ENCODE data around the gene PPP1R15B.
A peak's percentile ranks its signal among the peaks of the same experiment; 100 is the strongest.

PPP1R15B gene

DNA sequence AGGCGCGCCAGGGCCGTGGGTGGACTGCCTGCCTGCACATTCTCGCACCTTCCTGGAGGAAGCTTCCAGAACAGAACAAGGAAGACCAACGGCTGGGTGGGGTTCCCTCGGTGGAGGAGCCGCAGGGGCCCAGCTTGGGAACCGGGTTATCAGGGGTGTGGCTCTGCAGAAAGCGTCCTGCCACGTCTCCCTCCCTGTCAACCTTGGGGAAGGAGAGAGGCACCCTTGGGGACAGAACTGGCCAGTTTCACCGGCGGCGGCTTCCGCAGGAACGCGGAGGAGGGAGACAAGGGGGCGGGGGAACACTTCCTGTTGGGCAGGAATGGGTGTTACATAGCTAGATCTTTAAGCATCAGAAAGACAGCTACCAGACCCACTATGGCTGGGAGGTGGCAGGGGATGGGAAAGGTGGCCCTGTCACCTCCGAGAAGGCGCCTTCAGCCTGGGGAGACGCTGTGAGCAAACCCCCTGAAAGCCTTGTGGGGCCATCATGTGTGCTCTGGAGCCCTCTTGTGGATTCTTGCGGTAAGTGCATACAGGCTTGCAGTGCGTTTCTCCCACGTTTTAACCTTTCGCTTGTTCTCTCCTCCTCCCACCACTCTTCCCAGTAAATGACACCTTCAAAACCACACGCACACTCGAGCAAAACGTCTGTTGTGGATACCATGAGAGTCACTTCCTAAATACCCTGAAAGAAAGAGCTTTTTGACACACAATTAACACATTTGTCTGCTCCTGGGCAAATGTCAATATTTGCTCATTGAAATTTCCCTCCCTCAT, 48.1 kb downstream of the PPP1R15B start:
- peak; percentile 48 for DNase-seq

DNA sequence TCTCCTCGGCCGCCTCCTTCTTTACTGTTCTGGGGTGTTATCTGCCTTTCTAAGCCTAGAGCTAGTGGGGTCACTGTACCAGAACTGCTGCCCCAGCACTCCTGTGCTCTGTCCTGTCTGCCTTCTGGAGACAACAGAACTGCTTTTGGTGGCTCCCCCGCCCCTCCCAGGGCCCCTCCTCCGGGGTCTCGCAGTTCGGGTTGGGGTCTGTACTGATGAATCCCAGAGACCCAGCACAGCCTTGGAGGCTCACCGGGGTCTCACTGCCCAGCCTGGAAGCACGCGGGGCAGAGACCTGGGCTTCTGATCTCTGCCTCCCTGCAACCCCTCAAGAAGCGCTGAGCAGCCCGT, 48.7 kb downstream of the PPP1R15B start:
- DNase-seq, result no peak

GRCh38 chr1:204361781-204362180, 49.8 kb downstream of the PPP1R15B start:
- DNase-seq, result no peak

GRCh38 chr1:204361341-204361771, 50.3 kb downstream of the PPP1R15B start:
- no peak for DNase-seq

- DNase-seq, result no peak
Observed at GRCh38 chr1:204360314-204360713, 51.3 kb downstream of the PPP1R15B start.

DNA sequence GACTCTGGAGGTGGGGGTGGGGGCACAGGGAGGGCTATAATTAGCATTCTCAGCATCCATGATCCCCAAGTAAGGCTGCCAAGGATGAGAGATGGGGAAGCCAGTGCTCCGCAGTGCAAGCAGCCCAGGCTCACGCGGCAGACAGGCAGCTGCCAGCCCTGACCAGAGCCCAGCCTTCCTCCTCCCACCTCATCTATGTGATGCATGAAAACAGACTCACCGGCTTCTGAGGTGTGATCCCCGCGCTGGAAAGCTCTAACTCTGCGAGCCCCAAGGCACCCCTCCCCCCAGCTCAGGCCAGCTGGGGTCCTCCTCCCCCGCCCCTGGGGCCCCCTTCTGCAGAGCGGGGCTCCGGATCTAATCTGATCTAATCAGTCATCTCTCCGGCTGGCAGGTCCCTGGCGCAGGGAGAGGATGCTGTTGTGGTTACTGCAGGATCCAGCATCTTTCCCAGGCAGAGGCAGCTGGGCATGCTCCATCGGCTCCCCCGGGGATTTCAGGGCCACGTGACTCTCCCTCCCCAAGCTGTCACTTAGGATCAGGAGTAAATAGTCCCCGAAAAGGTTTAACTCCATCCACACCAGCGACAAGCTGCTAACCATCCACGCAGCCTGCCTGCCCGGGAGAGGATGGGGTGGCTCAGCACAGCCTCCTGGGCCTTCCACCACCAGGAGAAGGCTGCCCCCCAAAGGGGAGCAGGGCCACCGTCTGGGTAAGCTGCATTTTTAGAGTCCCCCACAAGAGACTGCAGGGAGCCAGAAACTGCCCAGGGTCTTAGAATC, 52.0 kb downstream of the PPP1R15B start, which contains the start of gene PLEKHA6:
TSS of gene PLEKHA6 (minus strand) at position 456 of the 782 bp plus-strand sequence. CDS start 86,202 bp downstream, outside the sequence.
- DNase-seq, result no peak

DNA sequence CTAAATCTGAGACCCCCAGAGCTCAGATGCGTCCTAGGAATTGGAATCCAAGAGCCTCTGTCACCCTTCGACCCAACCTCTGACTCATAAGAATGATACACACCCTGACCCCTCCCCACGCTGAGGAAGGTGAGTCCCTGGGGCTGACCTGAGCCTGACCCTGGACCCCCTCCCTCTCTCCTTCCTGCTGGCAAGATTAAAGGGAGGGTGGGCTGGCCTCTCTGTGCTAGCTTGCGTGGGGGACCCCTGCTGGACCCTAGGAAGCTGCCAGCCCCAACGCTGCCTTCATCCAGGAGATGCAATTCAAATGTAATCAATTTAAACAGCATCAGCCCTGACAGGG, 52.5 kb downstream of the PPP1R15B start:
- DNase-seq, result no peak

- DNase-seq, result no peak
Observed at GRCh38 chr1:204358605-204359004, 53.0 kb downstream of the PPP1R15B start.

- no peak for DNase-seq
Observed at GRCh38 chr1:204357551-204358490, 53.8 kb downstream of the PPP1R15B start.

DNA sequence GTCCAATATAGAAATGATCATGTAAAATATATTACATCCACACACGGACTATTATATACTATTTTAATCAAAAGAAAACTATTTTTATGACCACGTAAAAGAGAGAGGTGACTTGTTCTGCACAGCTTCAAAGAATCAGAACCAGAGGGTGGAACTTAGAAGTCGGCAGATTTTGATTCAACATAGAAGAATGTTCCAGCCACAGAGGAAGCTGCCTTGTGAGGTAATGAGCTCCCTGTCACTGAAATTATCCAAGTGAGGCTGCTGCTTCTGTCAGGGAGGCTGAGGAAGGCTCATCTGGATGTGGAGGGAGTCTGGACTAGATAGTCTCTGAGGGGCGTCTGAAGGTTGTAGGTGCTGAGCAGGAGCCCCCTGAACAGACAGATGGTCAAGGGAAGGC, 54.6 kb downstream of the PPP1R15B start:
- DNase-seq, result no peak

DNA sequence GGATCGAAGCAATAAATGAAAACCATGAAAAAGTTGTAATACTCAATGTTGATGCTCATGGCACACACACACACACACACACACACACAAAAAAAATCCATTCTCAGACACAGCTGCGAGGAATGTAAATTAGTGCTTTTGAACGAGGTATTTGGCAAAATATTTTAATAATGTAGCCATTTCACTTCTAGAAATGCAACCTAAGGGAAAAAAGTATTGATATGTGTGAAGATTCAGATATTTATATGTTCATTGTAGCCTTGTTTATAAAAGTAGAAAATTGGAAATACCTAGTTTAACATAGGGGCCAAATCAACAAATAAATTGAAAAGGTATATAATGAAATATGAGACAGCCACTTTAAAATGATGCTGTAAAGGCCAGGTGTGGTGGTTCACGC, 55.7 kb downstream of the PPP1R15B start:
- DNase-seq, result no peak

DNA sequence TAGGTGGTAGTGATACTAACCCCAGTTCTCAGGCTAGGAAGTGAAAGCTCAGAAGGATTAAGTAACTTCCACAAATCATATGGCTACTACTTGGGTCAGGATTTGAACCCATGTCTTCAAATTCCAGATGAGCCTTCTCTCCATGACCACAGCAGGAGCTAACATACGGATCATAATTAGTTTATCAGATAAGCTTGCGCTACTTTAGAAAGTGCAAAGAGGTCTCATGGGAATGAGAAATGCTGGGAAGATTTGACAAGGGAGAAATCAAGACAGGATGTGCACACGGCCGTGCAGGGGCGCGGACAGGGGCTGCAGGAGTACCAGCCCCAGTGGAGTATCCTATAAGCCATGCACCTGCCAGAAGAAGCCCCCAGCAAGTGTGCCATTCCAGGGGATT, 57.0 kb downstream of the PPP1R15B start:
- DNase-seq, result no peak

All from NCI-H748 treated with DMSO at 0.1 percent for 48 hours (cell line).